GM19324 (cell line): Measurements from ENCODE around the gene RFC3.
A peak's percentile ranks its signal among the peaks of the same experiment; 100 is the strongest.
"Not testable (repeated sequence)": the region's sequence is repeated elsewhere in the genome, so short reads cannot be mapped to it uniquely, and the experiment has no call there.

ENCODE experiments used
- ATAC-seq: cut with Tn5 transposase; IDR thresholded peaks from one replicate; pipeline ENCODE4 v1.9.1; 2021; ENCODE audit warnings: mild to moderate bottlenecking, moderate library complexity; ENCODE audit not compliant: unreplicated experiment, low FRiP score

Gene RFC3

GRCh38 chr13:33806470-33807248, 11.3 kb upstream of the RFC3 start:
- ATAC-seq, result peak; percentile 66

GRCh38 chr13:33812829-33813228, 5.1 kb upstream of the RFC3 start:
- ATAC-seq, result not testable (repeated sequence)

- no peak for ATAC-seq
Measured at GRCh38 chr13:33815011-33815550, 2.9 kb upstream of the RFC3 start.

GRCh38 chr13:33816912-33817311, 1.0 kb upstream of the RFC3 start:
- ATAC-seq, result no peak

- ATAC-seq, result peak; percentile 2
Measured at GRCh38 chr13:33817513-33817900, 442 bp upstream of the RFC3 start.

- no peak for ATAC-seq
Measured at GRCh38 chr13:33825083-33825482, 7.1 kb downstream of the RFC3 start.

GRCh38 chr13:33827139-33827538, 9.2 kb downstream of the RFC3 start:
- no peak for ATAC-seq

GRCh38 chr13:33828431-33829129, 10.6 kb downstream of the RFC3 start:
- ATAC-seq, result no peak

GRCh38 chr13:33832872-33833271, 14.9 kb downstream of the RFC3 start:
- ATAC-seq, result no peak

GRCh38 chr13:33838647-33839046, 20.7 kb downstream of the RFC3 start:
- ATAC-seq, result no peak

GRCh38 chr13:33840402-33840801, 22.5 kb downstream of the RFC3 start:
- ATAC-seq, result no peak

GRCh38 chr13:33842207-33842606, 24.3 kb downstream of the RFC3 start:
- ATAC-seq, result no peak

GRCh38 chr13:33842986-33843385, 25.0 kb downstream of the RFC3 start:
- no peak for ATAC-seq

- no peak for ATAC-seq
Measured at GRCh38 chr13:33845572-33846302, 27.8 kb downstream of the RFC3 start.

GRCh38 chr13:33846303-33847062, 28.5 kb downstream of the RFC3 start:
- ATAC-seq, result no peak

- no peak for ATAC-seq
Measured at GRCh38 chr13:33849211-33849610, 31.3 kb downstream of the RFC3 start.

GRCh38 chr13:33855371-33855895, 37.5 kb downstream of the RFC3 start:
- ATAC-seq, result no peak

- no peak for ATAC-seq
Measured at GRCh38 chr13:33859691-33860303, 41.8 kb downstream of the RFC3 start.

- ATAC-seq, result no peak
Measured at GRCh38 chr13:33860526-33860925, 42.6 kb downstream of the RFC3 start.

GRCh38 chr13:33862016-33862415, 44.1 kb downstream of the RFC3 start:
- no peak for ATAC-seq
